GM23338 (cell line): Measurements from ENCODE around the gene IRAK2. TPM values are rescaled to one million over a fixed set of nuclear protein-coding genes. Genes with fewer than 3 reads are reported as not detected.

ENCODE experiments used
- ATAC-seq: fragments of 200-7000 bp; cut with Tn5 transposase; 3 replicates; pipeline ENCODE4 v1.9.1; 2020
- DNase-seq: peaks from one replicate; pipeline ENCODE4 v3.0.0-alpha.2; 2015; ENCODE audit warnings: low spot score
- H2AFZ ChIP-seq: fragments of 200-600 bp; sonication (generic); 2 replicates; pipeline ENCODE4 v1.8.0; 2016; ENCODE audit warnings: antibody characterized with exemption, mild to moderate bottlenecking, moderate library complexity
- H3F3A ChIP-seq: fragments of 200-600 bp; sonication (generic); replicated peaks from 2 replicates; pipeline ENCODE4 v1.8.0; 2017; ENCODE audit warnings: antibody characterized with exemption, mixed run types, low read depth
- H3K27ac ChIP-seq: fragments of 200-600 bp; sonication (generic); 2 replicates; pipeline ENCODE4 v1.6.1; 2016; ENCODE audit warnings: low read depth
- H3K27me3 ChIP-seq: fragments of 200-600 bp; sonication (generic); 2 replicates; pipeline ENCODE4 v1.8.0; 2016; ENCODE audit warnings: mild to moderate bottlenecking, mixed run types, moderate library complexity; ENCODE audit not compliant: insufficient read depth
- H3K36me3 ChIP-seq: fragments of 200-600 bp; sonication (generic); 2 replicates; pipeline ENCODE4 v1.8.0; 2016; ENCODE audit warnings: mild to moderate bottlenecking; ENCODE audit not compliant: insufficient read depth
- H3K4me1 ChIP-seq: fragments of 200-600 bp; sonication (generic); 2 replicates; pipeline ENCODE4 v1.8.0; 2016; ENCODE audit warnings: mild to moderate bottlenecking, moderate library complexity; ENCODE audit not compliant: insufficient read depth
- H3K4me2 ChIP-seq: fragments of 200-600 bp; sonication (generic); 2 replicates; pipeline ENCODE4 v1.7.1; 2017; ENCODE audit warnings: mixed run types
- H3K4me3 ChIP-seq: fragments of 200-600 bp; sonication (generic); 2 replicates; pipeline ENCODE4 v1.6.1; 2016; ENCODE audit warnings: mixed run types
- H3K79me2 ChIP-seq: fragments of 200-600 bp; sonication (generic); replicated peaks from 2 replicates; pipeline ENCODE4 v1.8.0; 2017; ENCODE audit warnings: mild to moderate bottlenecking; ENCODE audit not compliant: insufficient read depth
- H3K9me2 ChIP-seq: fragments of 200-600 bp; sonication (generic); 2 replicates; pipeline ENCODE4 v1.8.0; 2017; ENCODE audit not compliant: insufficient read depth
- H4K20me1 ChIP-seq: fragments of 200-600 bp; sonication (generic); replicated peaks from 2 replicates; pipeline ENCODE4 v1.8.0; 2017; ENCODE audit warnings: mild to moderate bottlenecking; ENCODE audit not compliant: insufficient read depth
- H3K27ac Mint-ChIP-seq: 2 replicates; pipeline ENCODE4 v1.8.0; 2020; ENCODE audit warnings: inconsistent platforms, mild to moderate bottlenecking, moderate library complexity, mixed read lengths
- H3K27me3 Mint-ChIP-seq: 3 replicates; pipeline ENCODE4 v1.8.0; 2022; ENCODE audit warnings: low read depth, mild to moderate bottlenecking, moderate library complexity, mixed read lengths, inconsistent platforms; ENCODE audit not compliant: insufficient read depth, poor library complexity
- H3K36me3 Mint-ChIP-seq: 3 replicates; pipeline ENCODE4 v1.8.0; 2021; ENCODE audit warnings: low read depth, mild to moderate bottlenecking, inconsistent platforms, moderate library complexity, mixed read lengths
- H3K4me1 Mint-ChIP-seq: 3 replicates; pipeline ENCODE4 v1.8.0; 2020; ENCODE audit warnings: mild to moderate bottlenecking, inconsistent platforms, mixed read lengths
- H3K4me3 Mint-ChIP-seq: 3 replicates; pipeline ENCODE4 v1.8.0; 2021; ENCODE audit warnings: moderate library complexity, mild to moderate bottlenecking, inconsistent platforms, mixed read lengths
- H3K9me3 Mint-ChIP-seq: 3 replicates; pipeline ENCODE4 v1.8.0; 2020; ENCODE audit warnings: moderate library complexity, mild to moderate bottlenecking, inconsistent platforms, mixed read lengths
- CREB1 ChIP-seq: fragments of 250-450 bp; sonication (Bioruptor Pico); IDR thresholded peaks from 2 replicates; pipeline ENCODE4 v1.5.0; 2020; ENCODE audit warnings: low read depth, mild to moderate bottlenecking, moderate library complexity
- ETS1 ChIP-seq: IDR thresholded peaks from 2 replicates; pipeline ENCODE4 v1.6.1; 2016; ENCODE audit warnings: antibody characterized with exemption
- EZH2 ChIP-seq: fragments of 200-600 bp; sonication (generic); IDR thresholded peaks from one replicate; pipeline ENCODE4 v1.8.0; 2017; ENCODE audit warnings: antibody characterized with exemption, mild to moderate bottlenecking, low read depth; ENCODE audit not compliant: unreplicated experiment
- EZH2phosphoT487 ChIP-seq: fragments of 200-600 bp; sonication (generic); IDR thresholded peaks from one replicate; pipeline ENCODE4 v1.8.1; 2018; ENCODE audit warnings: antibody characterized with exemption; ENCODE audit not compliant: unreplicated experiment
- JUNB ChIP-seq: IDR thresholded peaks from one replicate; pipeline ENCODE4 v1.6.1; 2016; ENCODE audit warnings: antibody characterized with exemption; ENCODE audit not compliant: unreplicated experiment
- NANOG ChIP-seq: IDR thresholded peaks from 2 replicates; pipeline ENCODE4 v1.6.1; 2016; ENCODE audit warnings: antibody characterized with exemption, borderline replicate concordance
- REST ChIP-seq: IDR thresholded peaks from one replicate; pipeline ENCODE4 v1.6.1; 2018; ENCODE audit warnings: antibody characterized with exemption; ENCODE audit not compliant: unreplicated experiment
- STAT1 ChIP-seq: IDR thresholded peaks from one replicate; pipeline ENCODE4 v1.6.1; 2016; ENCODE audit warnings: antibody characterized with exemption; ENCODE audit not compliant: unreplicated experiment
- ZNF331 ChIP-seq: fragments of 250-450 bp; sonication (Bioruptor Pico); IDR thresholded peaks from 2 replicates; pipeline ENCODE4 v1.5.0; 2020; ENCODE audit warnings: low read depth, mild to moderate bottlenecking, moderate library complexity
- ZNF462 ChIP-seq: fragments of 250-450 bp; sonication (Bioruptor Pico); IDR thresholded peaks from 2 replicates; pipeline ENCODE4 v1.5.0; 2020; ENCODE audit warnings: mild to moderate bottlenecking, moderate library complexity
- polyA plus RNA-seq: library from polyadenylated mRNA; unstranded; fragments of >200 nt; fragmentation: Nextera tagmentation; extraction: Ambion mirVana; gene quantifications from 2 replicates; pipeline ENCODE4 v1.2.1, GENCODE V29; 2016
- total RNA-seq: library from RNA; depleted of rRNA; stranded (reverse); fragments of >200 nt; shearing (Covaris generic); gene quantifications from 2 replicates; pipeline ENCODE4 v1.2.3, GENCODE V29; 2014

Gene IRAK2
- total and polyA plus RNA-seq, 2 experiments from 2014 or later, result 0.37 to 1.4 TPM

GRCh38 chr3:10193692-10194327 lies 29.1 kb downstream of the IRAK2 start (continued):
- no peak for TF ChIP-seq REST
- TF ChIP-seq NANOG, result no peak
- no peak for TF ChIP-seq JUNB
- no peak for TF ChIP-seq EZH2phosphoT487

GRCh38 chr3:10194328-10195071 lies 29.8 kb downstream of the IRAK2 start:
- H3K4me3 ChIP-seq, result no peak overlapping the region
- no peaks in the 10 kb centered on the region; the same call in 1 of the 2 replicates for H4K20me1 ChIP-seq
- Mint-ChIP-seq H3K4me3 (no peak overlapping the region), H3K9me3 (no peaks in the 10 kb centered on the region), H3K27me3 (peaks cover 3% of the 10 kb centered on the region), H3K27ac (peak overlapping the region; percentile 18; the same call in 1 of the 2 replicates), H3K4me1 (peaks cover 19% of the 10 kb centered on the region), H3K36me3 (no peaks in the 10 kb centered on the region)
- H3K9me2 ChIP-seq, result no peaks in the 10 kb centered on the region
- no peak overlapping the region for H2AFZ ChIP-seq
- ATAC-seq (no peak), DNase-seq (no peak)
- peaks cover 7% of the 10 kb centered on the region; the same call in 1 of the 2 replicates for H3K4me1 ChIP-seq
- no peaks in the 10 kb centered on the region for H3F3A ChIP-seq
- no peaks in the 10 kb centered on the region for H3K36me3 ChIP-seq
- H3K79me2 ChIP-seq, result no peaks in the 10 kb centered on the region
- no peak overlapping the region for H3K27ac ChIP-seq
- H3K4me2 ChIP-seq, result no peak overlapping the region
- no peaks in the 10 kb centered on the region for H3K27me3 ChIP-seq
- no peak for TF ChIP-seq CREB1
- no peak for TF ChIP-seq STAT1
- no peak for TF ChIP-seq ETS1
- no peak for TF ChIP-seq NANOG
- TF ChIP-seq EZH2, result no peak
- no peak for TF ChIP-seq ZNF462 (CRISPR knock-in tag)
- no peak for TF ChIP-seq ZNF331 (CRISPR knock-in tag)
